SK-N-DZ (cell line): ENCODE measurements around the gene F11R. TPM values are rescaled to one million over a fixed set of nuclear protein-coding genes. Genes with fewer than 3 reads are reported as not detected.
"Not testable (repeated sequence)": the region's sequence is repeated elsewhere in the genome, so short reads cannot be mapped to it uniquely, and the experiment has no call there.

Experiments used
- DNase-seq: peaks from one replicate; pipeline ENCODE4 v3.0.0-alpha.2; 2015; ENCODE audit warnings: low spot score
- polyA plus RNA-seq, 2 experiments: library from polyadenylated mRNA; depleted of rRNA; stranded (reverse); fragments of >200 nt; gene quantifications; 2 replicates each; pipeline ENCODE4 v1.2.3, GENCODE V29; 2014

The F11R gene
- not detected in 2 replicates for polyA plus RNA-seq (2014; cell fraction: cytosol; rRNA removed)
- polyA plus RNA-seq (2014; cell fraction: nucleus; rRNA removed) = 0.12 and 2.2 TPM in 2 replicates

DNA sequence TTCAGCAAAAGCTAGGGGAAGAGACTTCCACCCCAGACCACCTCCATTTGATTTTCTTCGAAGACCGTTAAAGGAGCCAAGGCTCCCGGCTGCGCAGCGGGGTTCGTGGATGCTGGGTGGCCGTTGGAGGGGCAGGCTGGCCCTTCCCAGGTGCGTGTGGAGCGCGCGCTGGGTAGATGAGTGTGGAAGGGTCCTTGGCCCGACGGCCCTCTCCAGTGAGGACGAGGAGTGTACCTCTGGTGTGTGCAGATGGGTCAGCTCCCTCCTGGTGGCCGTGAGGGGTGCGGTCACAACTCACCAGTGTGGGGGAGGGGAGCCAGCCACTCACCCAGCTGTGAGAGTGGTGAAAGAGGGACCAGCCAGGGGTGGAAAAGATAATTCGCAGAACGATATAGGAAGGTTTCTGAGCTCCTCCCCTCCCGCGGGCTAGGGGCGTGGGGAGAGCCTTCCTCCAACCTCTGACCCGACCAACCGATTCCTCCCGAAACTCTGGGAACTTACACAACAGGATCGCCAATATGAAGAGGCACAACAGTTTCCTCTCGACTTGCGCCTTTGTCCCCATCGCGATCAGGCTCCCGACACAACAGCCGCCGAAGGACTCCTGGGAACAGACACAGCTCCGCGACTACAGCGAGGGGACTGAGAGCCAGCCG, at the start of gene F11R:
Gene F11R (minus strand): TSS at position 644 of the 656 bp plus-strand sequence. CDS start 79 bp downstream, at position 565.
- no peak for DNase-seq

DNA sequence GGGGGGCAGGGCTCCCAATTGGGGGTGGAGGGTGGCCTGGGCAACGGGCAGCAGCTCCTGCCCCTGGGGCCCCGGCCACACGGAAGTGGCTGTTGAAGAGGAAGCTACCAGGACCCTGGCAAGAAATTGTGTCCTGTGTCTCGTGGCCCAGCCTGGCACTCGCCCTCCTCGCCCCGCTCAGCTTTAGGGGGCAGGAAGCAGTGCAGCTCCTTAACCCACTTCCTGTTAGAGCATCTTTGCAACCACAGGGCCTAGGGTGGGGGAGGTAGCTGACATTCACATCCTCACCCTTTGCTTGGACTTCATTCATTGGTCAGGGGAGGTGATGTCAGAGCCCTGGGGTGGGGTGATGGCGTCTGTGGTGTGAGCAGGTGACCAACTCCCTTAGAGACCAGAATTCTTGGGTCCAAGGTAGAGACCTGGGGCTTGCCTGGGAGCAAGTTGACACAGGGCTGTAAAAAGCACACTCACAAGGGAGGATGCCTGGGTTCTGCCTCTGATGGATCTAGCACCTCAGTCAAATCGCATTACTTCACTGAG, 48.8 kb upstream of the F11R start, which contains the start of gene ARHGAP30:
Gene ARHGAP30 (minus strand): TSS at position 161 of the 540 bp plus-strand sequence. CDS start 267 bp downstream, outside the sequence.
- DNase-seq = no peak

DNA sequence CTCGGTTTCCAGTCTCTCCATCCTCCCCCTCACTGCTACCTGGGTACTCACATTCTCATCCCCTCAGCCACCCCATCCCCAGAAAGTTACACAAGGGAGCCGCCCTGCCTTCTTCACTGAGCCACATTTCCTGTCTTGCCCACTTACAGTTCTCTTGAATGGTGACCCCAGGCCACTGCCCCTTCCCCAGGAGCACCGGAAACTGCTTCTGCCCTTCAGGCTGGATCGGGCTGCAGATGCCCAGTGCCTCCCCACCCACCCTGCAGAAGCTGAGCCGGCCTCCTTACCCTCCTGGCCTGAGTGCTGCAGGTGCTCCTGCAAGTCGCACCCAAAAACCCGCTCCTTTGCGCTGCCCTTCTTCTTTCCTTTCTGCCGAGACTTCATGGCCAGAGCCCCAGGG, 48.3 kb upstream of the F11R start:
- no peak for DNase-seq

GRCh38 chr1:161068306-161069234, 47.6 kb upstream of the F11R start:
- no peak for DNase-seq

- DNase-seq = no peak
These were observed 45.7 kb upstream of the F11R start for GRCh38 chr1:161066694-161067093.

GRCh38 chr1:161065681-161066080, 44.7 kb upstream of the F11R start:
- DNase-seq = not testable (repeated sequence)

DNA sequence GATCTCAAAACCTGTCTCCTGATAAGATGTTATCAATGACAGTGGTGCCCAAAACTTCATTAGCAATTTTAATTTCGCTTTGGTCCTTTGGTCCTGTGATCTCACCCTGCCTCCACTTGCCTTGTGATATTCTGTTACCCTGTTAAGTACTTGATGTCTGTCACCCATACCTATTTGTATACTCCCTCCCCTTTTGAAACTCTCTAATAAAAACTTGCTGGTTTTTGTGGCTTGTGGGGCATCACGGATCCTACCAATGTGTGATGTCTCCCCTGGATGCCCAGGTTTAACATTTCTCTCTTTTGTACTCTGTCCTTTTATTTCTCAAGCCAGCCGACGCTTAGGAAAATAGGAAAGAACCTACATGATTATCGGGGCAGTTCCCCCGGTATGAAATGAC, 43.0 kb upstream of the F11R start:
- not testable (repeated sequence) for DNase-seq

- no peak for DNase-seq
These were observed 40.5 kb upstream of the F11R start for GRCh38 chr1:161061419-161061818.

- DNase-seq = no peak
These were observed 38.3 kb upstream of the F11R start for GRCh38 chr1:161059293-161059692.

DNA sequence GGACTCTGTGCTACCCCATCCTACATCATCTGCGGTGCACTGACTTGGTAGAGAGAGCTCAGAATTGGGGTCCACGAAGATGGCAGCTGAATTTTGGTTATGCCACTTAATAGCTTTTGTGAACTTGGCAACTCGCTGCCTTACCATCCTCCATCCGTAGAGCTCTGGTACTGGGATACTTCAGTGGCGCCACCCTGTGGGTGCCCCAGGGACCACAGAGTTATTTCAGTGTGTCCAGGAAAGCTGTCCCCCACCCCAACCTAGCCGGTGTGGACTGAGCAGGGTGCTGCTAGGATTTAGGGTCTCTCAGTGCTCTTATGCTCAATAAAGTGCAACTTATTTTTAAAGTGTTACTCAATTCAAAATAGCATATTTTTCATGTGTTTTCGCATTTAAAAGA, 33.9 kb upstream of the F11R start:
- DNase-seq = no peak

GRCh38 chr1:161054232-161054631, 33.3 kb upstream of the F11R start:
- DNase-seq = no peak

GRCh38 chr1:161052899-161053298, 31.9 kb upstream of the F11R start:
- DNase-seq = no peak

DNA sequence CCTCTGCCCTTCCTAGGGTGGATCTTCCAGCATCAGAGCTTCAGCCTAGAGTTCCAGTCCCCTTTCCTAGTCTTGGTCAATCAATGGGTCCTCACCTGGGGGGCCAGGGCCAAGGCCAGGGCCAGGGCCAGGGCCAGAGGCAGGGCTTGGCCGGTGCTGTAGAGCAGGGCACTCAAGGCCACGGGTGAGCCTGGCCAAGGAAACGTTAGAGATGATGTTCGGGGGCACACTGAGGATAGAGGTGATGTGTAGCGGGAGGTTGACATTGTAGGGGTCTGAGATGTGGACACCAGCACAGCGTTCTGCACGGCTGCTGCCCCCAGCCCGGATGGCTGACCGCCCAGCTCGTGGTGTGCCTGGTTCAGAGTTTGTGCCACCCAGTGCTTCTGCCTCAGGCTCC, 30.3 kb upstream of the F11R start:
- DNase-seq = no peak

DNA sequence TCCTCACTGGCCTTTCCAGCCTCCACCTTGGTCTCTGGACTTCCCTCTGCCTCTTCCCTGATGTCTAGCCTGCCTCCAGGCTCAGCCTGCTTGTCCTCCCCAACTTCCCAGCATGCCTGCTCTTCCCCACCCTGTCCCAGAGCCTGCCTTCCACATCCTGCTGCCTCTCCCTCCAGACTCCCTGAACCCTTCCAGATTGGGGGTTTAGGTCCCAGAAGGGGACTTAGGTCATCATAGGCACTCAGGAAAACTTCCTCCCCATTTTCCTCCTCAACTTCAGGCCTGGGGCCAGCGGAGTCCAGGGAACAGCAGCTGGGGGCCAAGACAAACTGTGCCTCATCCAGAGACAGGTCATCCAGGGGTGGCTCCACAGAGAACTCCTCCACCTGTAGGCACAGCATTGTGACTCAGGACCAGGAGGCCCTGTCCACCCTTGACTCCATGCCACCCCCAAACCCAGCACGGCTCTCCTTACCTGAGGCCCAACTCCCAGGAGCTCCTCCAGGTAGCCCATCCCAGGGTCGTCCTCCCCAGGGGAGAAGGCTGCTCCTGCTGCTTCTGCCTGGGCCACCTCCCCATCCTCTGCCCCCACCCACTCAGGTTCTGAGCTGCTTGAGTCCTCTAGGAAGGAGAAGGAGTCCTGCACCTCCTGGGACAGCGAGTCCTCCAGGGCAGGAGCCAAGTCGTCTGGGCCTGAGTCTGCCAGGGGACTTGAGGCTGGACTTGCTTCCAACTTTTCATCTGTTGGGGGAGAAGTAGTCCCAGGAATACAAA, 28.2 kb upstream of the F11R start:
- no peak for DNase-seq

GRCh38 chr1:161047436-161048420, 26.8 kb upstream of the F11R start:
- DNase-seq = no peak

DNA sequence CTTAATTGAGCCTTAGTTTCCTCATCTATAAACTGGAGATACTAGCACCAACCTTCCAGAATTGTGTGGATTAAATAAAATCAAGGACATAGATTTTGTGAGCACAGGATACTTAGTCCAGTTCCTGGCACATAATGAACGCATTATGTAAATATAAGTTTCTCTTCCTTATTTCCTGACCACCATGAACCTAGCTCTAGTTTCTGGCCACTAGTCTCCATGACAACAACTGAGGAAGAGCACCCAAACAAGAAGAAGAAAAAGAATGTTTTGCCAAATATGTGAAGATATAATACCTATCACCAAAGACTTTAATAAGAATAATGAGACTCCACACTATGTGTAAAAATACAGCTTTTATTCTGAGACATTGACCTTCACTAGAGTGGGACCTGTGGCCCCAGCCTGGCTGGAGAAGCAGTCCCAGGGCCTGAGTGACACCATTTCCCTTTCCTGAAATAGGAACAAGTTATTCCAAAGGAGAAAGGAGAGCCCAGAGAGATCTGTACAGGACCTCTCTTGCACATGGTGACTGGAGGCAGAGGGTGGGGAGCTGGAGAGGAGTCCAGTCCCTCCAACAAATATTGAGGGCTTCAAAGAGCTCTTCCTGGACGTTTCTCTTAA, 25.8 kb upstream of the F11R start:
- no peak for DNase-seq

DNA sequence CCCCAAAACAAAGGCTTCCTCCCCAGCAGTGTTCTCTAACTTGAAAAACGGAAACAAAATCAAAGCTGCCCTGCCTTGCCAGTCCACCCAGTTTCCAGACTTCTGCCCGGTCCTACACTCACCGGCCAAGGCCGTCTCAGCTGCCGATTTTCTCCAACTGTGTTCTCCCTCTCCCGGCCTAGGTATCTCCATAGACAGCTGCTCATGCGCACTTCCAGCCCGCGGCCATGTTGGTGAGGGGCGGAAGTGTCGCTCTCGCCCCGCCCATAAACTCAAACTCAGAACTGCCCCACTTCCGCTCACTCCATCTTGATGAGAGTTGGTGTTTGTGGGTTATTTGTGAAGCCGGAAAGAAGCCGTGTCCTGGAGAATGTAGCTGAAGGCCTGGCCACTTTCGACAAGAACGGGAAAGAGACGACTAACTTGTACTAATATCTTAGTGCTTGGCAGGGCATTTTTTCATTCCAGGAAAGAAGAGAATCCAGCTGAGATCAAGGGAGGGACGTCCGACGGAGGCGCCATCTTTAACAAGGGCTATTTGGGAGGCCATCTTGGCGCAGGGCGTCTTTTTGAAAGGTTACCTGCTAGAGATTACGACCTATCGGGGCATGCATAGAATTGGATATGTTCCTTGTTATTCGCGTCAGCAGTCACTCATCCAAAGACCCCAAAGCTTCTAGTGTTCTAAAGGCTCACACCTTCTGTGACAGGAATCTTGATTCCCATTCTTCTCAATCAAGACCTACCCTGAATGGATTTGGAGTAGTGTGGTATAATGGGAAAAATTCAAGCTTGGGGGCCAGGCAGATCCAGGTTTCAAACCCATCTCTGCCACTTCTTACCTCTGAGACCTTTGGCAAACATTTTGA, 25.0 kb upstream of the F11R start, which contains the start of gene USF1:
Gene USF1 (minus strand): TSS at position 242 of the 869 bp plus-strand sequence. CDS start 2,702 bp downstream, outside the sequence.
- peak; percentile 97 for DNase-seq

- peak; percentile 83 for DNase-seq
These were observed 24.2 kb upstream of the F11R start for GRCh38 chr1:161044908-161045735.
